Raji (cell line): ENCODE measurements around the gene PASK.

Experiments
- POLR2A ChIP-seq: IDR thresholded peaks from 2 replicates; pipeline ENCODE4 v1.6.1; 2011; ENCODE audit warnings: low read depth, low read length, control low read depth; ENCODE audit not compliant: insufficient read depth

Gene PASK

GRCh38 chr2:241110607-241111439, 38.4 kb downstream of the PASK start:
- no peak for TF ChIP-seq POLR2A

DNA sequence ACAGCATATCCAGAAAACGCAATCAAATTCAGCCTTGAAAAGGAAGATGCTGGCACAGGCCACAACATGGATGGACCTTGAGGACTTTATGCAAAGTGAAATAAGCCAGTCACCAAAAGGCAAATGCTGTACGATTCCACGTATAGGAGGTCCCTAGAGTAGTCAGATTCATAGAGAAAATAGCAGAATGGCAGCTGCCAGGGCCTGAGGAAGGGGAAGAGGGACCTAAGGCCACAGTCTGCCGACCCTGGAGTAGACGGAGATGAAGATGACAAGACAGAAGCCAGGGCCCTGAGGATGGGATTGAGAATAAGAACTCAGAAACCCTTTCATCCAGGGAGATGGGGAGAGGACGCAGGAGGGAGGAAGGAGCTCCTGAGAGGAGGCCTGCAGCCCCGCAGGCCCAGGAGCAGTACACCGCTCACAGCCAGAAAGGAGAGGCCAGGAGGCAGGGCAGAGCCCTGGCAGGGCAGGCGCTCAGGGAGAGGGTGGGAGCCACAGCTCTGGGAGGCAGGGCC, 39.1 kb downstream of the PASK start:
- TF ChIP-seq POLR2A, result no peak

GRCh38 chr2:241109210-241110088, 39.8 kb downstream of the PASK start:
- TF ChIP-seq POLR2A, result no peak

DNA sequence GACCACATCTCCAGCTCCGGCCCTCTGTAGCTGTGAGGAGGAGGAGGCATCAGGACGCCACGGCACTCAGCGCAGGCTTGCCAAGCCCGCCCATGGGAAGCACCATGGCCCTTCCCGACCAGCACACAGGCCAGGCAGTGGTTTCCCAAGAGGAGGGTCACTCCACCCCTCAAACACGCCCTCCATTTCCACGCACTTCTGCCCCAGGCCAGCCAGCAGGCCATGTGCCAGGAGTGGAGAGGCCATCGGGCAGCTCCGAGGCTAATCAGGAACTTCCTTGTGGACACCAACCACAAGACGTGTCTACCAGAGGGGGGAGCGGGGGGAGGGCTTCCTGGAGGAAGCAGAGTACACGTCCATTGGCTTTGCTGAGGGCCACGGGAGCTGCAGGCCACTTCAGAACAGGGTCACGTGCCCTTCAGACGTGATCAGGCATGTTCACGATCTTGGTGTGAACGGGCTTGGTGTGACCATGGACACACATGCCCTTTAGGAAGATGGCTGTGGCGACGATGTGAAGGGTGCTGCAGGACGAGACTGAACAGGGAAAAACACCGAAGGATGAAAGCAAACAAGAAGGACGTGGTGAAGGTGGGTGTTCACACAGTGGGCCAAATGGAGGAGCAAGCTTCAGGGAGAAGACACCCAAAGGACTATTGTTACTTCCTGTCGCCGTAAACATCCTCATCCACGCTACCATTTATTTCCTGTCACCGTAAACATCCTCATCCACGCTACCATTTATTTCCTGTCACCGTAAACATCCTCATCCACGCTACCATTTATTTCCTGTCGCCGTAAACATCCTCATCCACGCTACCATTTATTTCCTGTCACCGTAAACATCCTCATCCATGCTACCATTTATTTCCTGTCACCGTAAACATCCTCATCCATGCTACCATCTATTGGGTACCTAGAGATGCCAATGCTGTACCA, 40.7 kb downstream of the PASK start:
- no peak for TF ChIP-seq POLR2A

DNA sequence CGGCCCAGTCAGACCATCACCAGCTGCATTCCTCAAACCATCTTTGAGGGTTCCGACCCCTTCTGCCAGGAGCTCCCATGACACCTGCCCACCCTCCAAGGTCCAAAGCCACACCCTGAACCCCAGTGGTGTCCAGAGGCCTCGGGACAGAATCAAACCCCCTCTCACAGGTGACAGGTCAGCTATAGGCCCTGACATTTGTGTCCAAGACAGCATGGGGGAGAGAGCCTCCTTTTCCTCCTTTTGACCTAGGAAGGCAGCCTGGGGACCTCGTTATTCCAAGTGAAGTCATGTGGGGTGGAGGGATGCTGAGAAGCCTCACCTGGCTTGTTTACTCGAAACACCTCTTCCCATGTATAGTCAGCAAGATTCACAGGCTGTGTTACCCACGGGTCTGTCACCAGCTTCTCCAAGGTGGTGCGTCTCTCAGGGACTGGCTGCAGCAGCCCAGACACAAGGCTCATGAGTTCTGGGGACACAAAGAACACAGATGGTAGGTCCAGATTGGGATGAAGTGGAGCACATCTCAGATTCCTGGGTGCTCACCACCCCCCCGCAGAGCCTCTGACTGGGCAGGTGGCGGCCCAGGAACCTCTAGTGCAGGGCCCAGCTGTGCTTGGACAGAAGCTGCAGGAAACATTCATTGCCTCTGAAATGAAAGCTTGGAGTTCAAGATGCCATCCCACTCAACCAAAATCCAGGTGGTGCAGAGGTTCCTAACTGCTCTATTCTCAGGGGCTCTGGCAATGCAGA, 42.1 kb downstream of the PASK start:
- no peak for TF ChIP-seq POLR2A

GRCh38 chr2:241105641-241106040, 43.6 kb downstream of the PASK start:
- TF ChIP-seq POLR2A, result no peak

- no peak for TF ChIP-seq POLR2A
Measured at GRCh38 chr2:241103176-241103595, 46.1 kb downstream of the PASK start.

- peak; percentile 91 for TF ChIP-seq POLR2A
Measured at GRCh38 chr2:241102239-241102803, 47.0 kb downstream of the PASK start, which contains the start of gene MTERF4. TSS of gene MTERF4 (minus strand) at chr2:241102287. CDS start at chr2:241102273, 14 bp downstream.

- no peak for TF ChIP-seq POLR2A
Measured at GRCh38 chr2:241099246-241099645, 50.0 kb downstream of the PASK start.

DNA sequence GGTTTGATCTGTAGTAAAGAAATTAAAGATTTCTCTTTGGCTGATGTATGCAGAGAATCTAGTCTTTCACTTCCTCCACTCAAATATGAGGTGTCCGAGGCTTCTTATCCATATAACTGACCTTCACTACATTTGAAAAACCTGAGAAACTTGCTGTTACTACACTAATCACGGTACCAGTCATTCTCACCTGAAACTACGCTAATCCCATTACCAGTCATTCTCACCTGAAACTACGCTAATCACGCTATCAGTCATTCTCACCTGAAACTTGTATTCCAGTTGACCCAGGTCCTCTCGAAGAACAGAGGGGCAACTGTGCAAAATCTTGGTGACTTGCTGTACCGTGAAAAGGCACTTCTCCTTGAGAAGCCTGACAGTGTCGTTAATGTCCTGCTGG, 52.3 kb downstream of the PASK start:
- no peak for TF ChIP-seq POLR2A

DNA sequence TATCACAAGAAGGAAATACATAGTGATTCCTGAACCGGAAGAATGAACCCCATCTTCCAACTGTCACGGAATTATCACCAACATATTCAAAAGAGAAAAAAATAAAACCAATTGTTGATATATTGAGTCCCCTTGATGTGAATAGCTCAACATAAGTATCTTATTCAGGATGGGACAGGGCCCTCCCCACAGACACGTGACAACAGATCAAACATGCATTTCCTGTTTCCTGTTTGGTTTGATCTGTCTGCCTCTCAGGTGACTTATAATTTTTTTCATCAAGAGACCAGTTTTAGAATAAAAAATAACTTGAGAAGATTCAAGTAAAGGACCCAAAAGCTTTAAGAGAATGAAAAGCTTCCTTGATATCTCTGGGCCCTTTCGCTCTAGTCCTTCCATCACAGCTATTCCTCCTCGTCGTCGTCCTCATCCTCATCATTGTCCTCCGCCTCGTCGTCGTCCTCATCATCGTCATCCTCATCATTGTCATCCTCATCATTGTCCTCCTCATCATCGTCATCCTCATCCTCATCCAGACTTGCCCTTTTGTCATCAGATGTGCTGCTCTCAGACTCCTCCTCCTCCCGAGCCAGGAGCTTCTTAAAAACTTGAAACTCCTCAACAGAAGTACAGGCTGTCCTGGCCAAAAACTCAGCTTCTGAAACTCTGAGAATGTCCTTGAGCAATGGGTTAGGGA, 53.5 kb downstream of the PASK start:
- no peak for TF ChIP-seq POLR2A

DNA sequence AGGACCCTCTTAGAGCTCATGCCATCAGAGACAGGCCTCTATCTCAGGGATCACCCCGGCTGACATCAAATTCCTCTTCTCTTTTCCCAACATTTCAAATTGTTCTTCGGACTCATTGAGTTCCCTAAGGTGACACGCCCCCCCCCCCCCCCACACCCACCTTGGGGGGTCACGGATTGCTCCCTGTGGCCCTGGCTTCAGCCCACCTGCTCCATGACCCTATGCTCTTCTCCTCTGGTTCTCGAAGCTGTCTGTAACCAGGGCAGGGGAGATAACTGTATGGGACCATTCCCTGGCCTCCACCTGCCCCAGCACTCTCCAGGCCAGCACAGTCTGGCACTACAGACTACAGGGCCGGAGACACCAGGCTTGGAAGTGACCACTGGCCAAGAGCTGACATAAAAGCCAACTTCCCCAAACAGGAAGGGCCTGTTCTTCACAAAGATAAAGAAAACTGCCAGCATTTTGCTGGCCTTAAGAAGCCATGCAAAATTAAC, 54.3 kb downstream of the PASK start:
- no peak for TF ChIP-seq POLR2A

DNA sequence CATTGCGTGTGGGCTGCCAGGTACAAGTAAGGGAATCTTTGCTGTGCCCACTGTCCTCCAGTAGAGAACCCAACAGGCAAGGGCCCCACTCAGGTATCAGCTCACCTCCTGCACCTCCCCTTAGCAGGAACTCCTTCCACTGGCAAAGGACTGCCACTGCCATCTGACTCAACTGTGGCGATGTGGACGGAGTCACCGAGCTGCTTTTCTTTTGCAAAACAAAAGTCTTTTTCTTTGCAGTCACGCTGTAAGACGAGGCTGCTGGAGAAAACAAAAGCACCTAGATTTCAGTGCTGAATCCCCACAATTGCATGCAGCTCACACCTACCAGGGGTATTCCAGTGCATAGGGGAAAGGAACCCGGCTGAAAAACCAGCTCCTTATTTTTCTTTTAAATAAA, 55.1 kb downstream of the PASK start:
- no peak for TF ChIP-seq POLR2A
